ENCODE measurements around the gene DEAF1. TPM values are rescaled to one million over a fixed set of nuclear protein-coding genes. Genes with fewer than 3 reads are reported as not detected.

DEAF1 gene
- total RNA-seq, 2 experiments from 2014 or later, result 59.1 to 59.3 TPM

- Mint-ChIP-seq H3K4me1 (ENCODE audit: low read depth) (no peaks in the 10 kb centered on the region), H3K27ac (no peak overlapping the region), H3K4me3 (no peak overlapping the region), H3K27me3 (peaks cover 7% of the 10 kb centered on the region), H3K9me3 (no peaks in the 10 kb centered on the region), H3K36me3 (ENCODE audit: low read depth) (peaks cover 2% of the 10 kb centered on the region)
- no peak for TF ChIP-seq CTCF (IDR thresholded peaks at IDR 0.05)
- intact Hi-C loops (cut with micrococcal nuclease), result no loop called here
- ATAC-seq (no peak), DNase-seq (no peak)
- ChIA-PET POLR2A (interaction anchor here (0.6 kb wide), 1 partner anchor 189 kb away, joined by 4 read pairs; no protein-coding TSS in a partner anchor), CTCF (no interaction called here)
Observed at GRCh38 chr11:621838-622237, 73.2 kb downstream of the DEAF1 start.

- Mint-ChIP-seq H3K9me3 (no peaks in the 10 kb centered on the region), H3K4me1 (ENCODE audit: low read depth) (no peaks in the 10 kb centered on the region), H3K27ac (no peak overlapping the region), H3K4me3 (no peak overlapping the region), H3K27me3 (peaks cover 2% of the 10 kb centered on the region), H3K36me3 (ENCODE audit: low read depth) (peaks cover 2% of the 10 kb centered on the region)
- no peak for TF ChIP-seq CTCF (IDR thresholded peaks at IDR 0.05)
- no peak for ATAC-seq
- POLR2A ChIA-PET, result no interaction called here
- CTCF ChIA-PET, result no interaction called here
- DNase-seq, result no peak
- intact Hi-C loops (cut with micrococcal nuclease), result no loop called here
Observed at GRCh38 chr11:620935-621814, 73.8 kb downstream of the DEAF1 start.

DNA sequence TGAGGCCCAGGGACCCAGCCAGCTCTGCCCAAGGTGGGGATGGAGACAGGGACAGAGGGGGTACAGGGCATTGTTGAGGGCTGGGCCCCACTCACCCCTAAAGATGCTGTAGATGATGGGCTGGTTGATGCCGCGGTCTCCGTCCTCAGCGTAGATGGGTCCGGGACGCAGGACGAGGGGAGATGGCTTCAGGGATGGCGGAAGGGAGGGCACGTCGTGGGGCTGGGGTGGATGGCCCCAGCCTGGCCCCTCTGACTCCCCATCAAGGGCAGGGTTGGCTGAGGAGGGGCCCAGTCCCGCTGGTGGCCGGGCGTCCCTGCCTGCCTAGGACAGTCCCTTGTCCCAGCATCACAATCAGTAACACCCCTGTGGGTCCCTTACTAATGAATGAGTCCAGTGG is 74.8 kb downstream of the DEAF1 start:
- no peaks in the 10 kb centered on the region for H3K9me3 Mint-ChIP-seq
- intact Hi-C loops (cut with micrococcal nuclease), result no loop called here
- DNase-seq (no peak), ATAC-seq (no peak)
- CTCF ChIA-PET, result no interaction called here
- H3K4me3 Mint-ChIP-seq, result no peak overlapping the region
- TF ChIP-seq CTCF (IDR thresholded peaks at IDR 0.05), result no peak
- POLR2A ChIA-PET, result no interaction called here
- H3K27ac Mint-ChIP-seq, result no peak overlapping the region
- no peaks in the 10 kb centered on the region for H3K27me3 Mint-ChIP-seq
- peaks cover 2% of the 10 kb centered on the region for H3K4me1 Mint-ChIP-seq (ENCODE audit: low read depth)
- peaks cover 2% of the 10 kb centered on the region for H3K36me3 Mint-ChIP-seq (ENCODE audit: low read depth)

DNA sequence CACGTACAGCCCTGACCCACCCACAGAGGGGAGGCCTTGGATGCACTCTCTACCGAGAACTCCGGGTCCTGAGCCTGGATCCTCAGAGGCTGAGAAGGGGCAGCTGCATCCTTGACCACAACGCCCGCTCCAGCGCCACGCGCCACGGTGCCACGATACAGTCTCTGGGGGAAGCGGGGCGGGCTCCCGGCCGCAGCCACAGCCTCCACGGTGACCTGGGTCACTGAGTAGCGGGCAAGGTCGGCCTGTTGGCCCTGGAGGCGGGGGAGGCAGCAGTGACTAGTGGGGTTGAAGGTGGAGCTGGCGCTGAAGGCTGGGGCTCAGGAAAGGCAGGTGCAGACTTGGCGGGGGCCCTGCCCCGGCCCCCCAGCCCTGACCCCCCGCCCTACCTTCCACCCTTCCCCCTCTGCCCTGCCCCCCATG is 75.4 kb downstream of the DEAF1 start:
- TF ChIP-seq CTCF (IDR thresholded peaks at IDR 0.05), result no peak
- intact Hi-C loops (cut with micrococcal nuclease), result no loop called here
- DNase-seq (no peak), ATAC-seq (no peak)
- Mint-ChIP-seq H3K4me3 (no peak overlapping the region), H3K27me3 (no peaks in the 10 kb centered on the region), H3K4me1 (ENCODE audit: low read depth) (peaks cover 3% of the 10 kb centered on the region), H3K9me3 (no peaks in the 10 kb centered on the region), H3K27ac (no peak overlapping the region), H3K36me3 (ENCODE audit: low read depth) (peaks cover 2% of the 10 kb centered on the region)
- POLR2A ChIA-PET, result no interaction called here
- CTCF ChIA-PET, result no interaction called here

DNA sequence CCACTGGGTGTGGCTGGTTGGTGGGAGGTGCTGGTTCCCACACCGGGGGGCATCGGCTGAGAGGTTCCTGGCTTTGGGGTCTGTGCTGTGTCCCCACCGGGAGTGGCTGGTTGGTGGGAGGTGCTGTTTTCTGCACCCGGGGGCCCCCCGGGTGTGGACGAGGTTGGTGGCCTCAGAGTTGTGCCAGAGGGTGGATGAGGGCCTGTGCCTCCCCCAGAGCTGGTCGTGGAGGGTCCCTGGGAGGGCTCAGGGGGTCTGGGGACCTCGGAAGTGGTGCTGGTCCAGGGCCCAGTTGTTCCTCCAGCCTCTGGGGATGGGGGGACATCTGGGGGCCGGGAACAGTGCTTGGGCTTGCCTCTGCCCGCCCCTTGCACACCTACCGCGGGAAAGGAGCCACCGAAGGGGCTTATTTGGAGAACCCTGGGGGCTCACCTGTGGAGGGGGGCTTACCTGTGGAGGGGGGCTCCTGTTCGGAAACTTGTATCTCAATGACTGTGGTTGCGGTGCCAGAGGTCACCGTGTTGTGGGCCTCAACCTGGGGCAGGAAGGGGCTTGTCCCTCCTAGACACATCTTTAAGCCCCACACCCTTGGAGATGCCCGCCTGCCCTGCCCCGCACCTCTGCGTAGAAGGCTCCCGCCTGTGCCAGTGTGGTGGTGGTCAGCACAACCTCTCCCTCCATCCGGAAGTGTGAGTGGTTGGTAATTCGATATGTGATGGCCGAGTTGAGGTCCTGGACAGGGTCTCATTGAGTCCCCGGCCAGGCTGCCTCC is 76.0 kb downstream of the DEAF1 start:
- CTCF ChIA-PET, result no interaction called here
- TF ChIP-seq CTCF (IDR thresholded peaks at IDR 0.05), result no peak
- Mint-ChIP-seq H3K27ac (no peak overlapping the region), H3K36me3 (ENCODE audit: low read depth) (peaks cover 6% of the 10 kb centered on the region), H3K9me3 (no peaks in the 10 kb centered on the region), H3K4me1 (ENCODE audit: low read depth) (peaks cover 9% of the 10 kb centered on the region), H3K27me3 (no peaks in the 10 kb centered on the region), H3K4me3 (no peak overlapping the region)
- DNase-seq (no peak), ATAC-seq (no peak)
- POLR2A ChIA-PET, result no interaction called here
- intact Hi-C loops (cut with micrococcal nuclease), result no loop called here

All from activated CD8-positive, alpha-beta T cell treated with anti-CD3 and anti-CD28 coated beads for 36 hours (primary cell).